Activated naive CD4-positive, alpha-beta T cell treated with anti-CD3 and anti-CD28 coated beads, Interleukin-2, amount 50 U/mL, for 72 hours (primary cell): Measurements from ENCODE around the gene RHPN2. TPM values are rescaled to one million over a fixed set of nuclear protein-coding genes. Genes with fewer than 3 reads are reported as not detected.
"Not testable (repeated sequence)": the region's sequence is repeated elsewhere in the genome, so short reads cannot be mapped to it uniquely, and the experiment has no call there.

Experiments
- ATAC-seq, 2 donors: fragments of 150-1000 bp; cut with Tn5 transposase; 2 replicates each; pipeline ENCODE4 v1.10.0; 2021; ENCODE audit warnings: mild to moderate bottlenecking in 2 of 2, moderate library complexity in 2 of 2
- DNase-seq, 2 donors: peaks; one replicate each; pipeline ENCODE4 v3.0.0; 2021 to 2022; ENCODE audit warnings: low spot score in 2 of 2
- H3K27ac Mint-ChIP-seq, 2 donors: one replicate each; pipeline ENCODE4 v1.8.0; 2022; ENCODE audit warnings: mild to moderate bottlenecking in 2 of 2, mixed read lengths in 2 of 2
- H3K36me3 Mint-ChIP-seq, 2 donors: one replicate each; pipeline ENCODE4 v1.8.0; 2022; ENCODE audit warnings: mixed read lengths in 2 of 2
- H3K9me3 Mint-ChIP-seq, 2 donors: one replicate each; pipeline ENCODE4 v1.8.0; 2022; ENCODE audit warnings: mixed read lengths in 2 of 2
- total RNA-seq, 2 donors: library from RNA; stranded (reverse); gene quantifications; one replicate each; pipeline ENCODE4 v1.2.3, GENCODE V29; 2022

RHPN2 gene
- total RNA-seq, 2 donors from 2014 or later: 2.0 to 4.7 TPM

GRCh38 chr19:32971715-32972540 is 92.8 kb downstream of the RHPN2 start, which contains the start of the genes CEP89 and FAAP24:
TSS of gene CEP89 (minus strand) at chr19:32971958. CDS start at chr19:32971874, 84 bp downstream.
TSS of gene FAAP24 (plus strand) at chr19:32972242. CDS start at chr19:32973197, 955 bp downstream.
- peak within 1 kb of the TSS; percentile 85 to 98 for H3K27ac Mint-ChIP-seq
- DNase-seq: peak; percentile 96 to 99
- H3K9me3 Mint-ChIP-seq: no peaks in the 10 kb centered on the region
- peak; percentile 98 to 99 for ATAC-seq
- H3K36me3 Mint-ChIP-seq: peaks cover 10 to 17% of the 10 kb centered on the region in 2 donors

GRCh38 chr19:32971012-32971595 is 93.6 kb downstream of the RHPN2 start:
- no peaks in the 10 kb centered on the region for H3K9me3 Mint-ChIP-seq
- H3K27ac Mint-ChIP-seq: peak overlapping the region; percentile 85 to 98
- ATAC-seq (no peak), DNase-seq (peak in 1 of 2 donors; percentile 2)
- H3K36me3 Mint-ChIP-seq: peaks cover 10 to 14% of the 10 kb centered on the region in 2 donors

- DNase-seq: no peak
- ATAC-seq: no peak
- peaks cover 10% of the 10 kb centered on the region in 2 donors for H3K36me3 Mint-ChIP-seq
These were observed 95.1 kb downstream of the RHPN2 start for GRCh38 chr19:32969549-32969948.

GRCh38 chr19:32966750-32967149 is 97.9 kb downstream of the RHPN2 start:
- H3K36me3 Mint-ChIP-seq: peaks cover 13 to 14% of the 10 kb centered on the region in 2 donors
- H3K27ac Mint-ChIP-seq: no peak overlapping the region
- no peaks in the 10 kb centered on the region for H3K9me3 Mint-ChIP-seq
- DNase-seq: no peak
- ATAC-seq: no peak

More at GRCh38 chr19:32969549-32969948, 95.1 kb downstream of the RHPN2 start:
- H3K9me3 Mint-ChIP-seq: no peaks in the 10 kb centered on the region
- peak overlapping the region in 1 of 2 donors; percentile 12 for H3K27ac Mint-ChIP-seq

- Mint-ChIP-seq H3K9me3 (no peaks in the 10 kb centered on the region), H3K27ac (no peak overlapping the region), H3K36me3 (peaks cover 27 to 32% of the 10 kb centered on the region in 2 donors)
- DNase-seq (no peak), ATAC-seq (no peak)
These were observed 119.4 kb downstream of the RHPN2 start for GRCh38 chr19:32945260-32945659.

- not testable (repeated sequence) for ATAC-seq, H3K9me3 Mint-ChIP-seq, H3K27ac Mint-ChIP-seq, DNase-seq
- H3K36me3 Mint-ChIP-seq: peaks cover 10 to 13% of the 10 kb centered on the region in 2 donors
These were observed 123.4 kb downstream of the RHPN2 start for GRCh38 chr19:32941273-32941672.

- ATAC-seq (no peak), DNase-seq (no peak)
- peaks cover 0 to 6% of the 10 kb centered on the region in 2 donors for H3K36me3 Mint-ChIP-seq
- no peaks in the 10 kb centered on the region for H3K9me3 Mint-ChIP-seq
- no peak overlapping the region for H3K27ac Mint-ChIP-seq
These were observed 128.6 kb downstream of the RHPN2 start for GRCh38 chr19:32936065-32936464.

GRCh38 chr19:32935629-32936028 is 129.1 kb downstream of the RHPN2 start:
- Mint-ChIP-seq H3K36me3 (peaks cover 4 to 6% of the 10 kb centered on the region in 2 donors), H3K27ac (no peak overlapping the region)

GRCh38 chr19:32933571-32933970 is 131.1 kb downstream of the RHPN2 start:
- H3K9me3 Mint-ChIP-seq: peaks cover 3 to 6% of the 10 kb centered on the region in 2 donors
- no peak for DNase-seq
- peak overlapping the region; percentile 61 to 75 for H3K27ac Mint-ChIP-seq
- peaks cover 18 to 24% of the 10 kb centered on the region in 2 donors for H3K36me3 Mint-ChIP-seq
- ATAC-seq: no peak

More at GRCh38 chr19:32935629-32936028, 129.1 kb downstream of the RHPN2 start:
- H3K9me3 Mint-ChIP-seq: no peaks in the 10 kb centered on the region
- DNase-seq (no peak), ATAC-seq (no peak)

- Mint-ChIP-seq H3K9me3 (peaks cover 9 to 11% of the 10 kb centered on the region in 2 donors), H3K27ac (no peak overlapping the region), H3K36me3 (peaks cover 18 to 31% of the 10 kb centered on the region in 2 donors)
- ATAC-seq (no peak), DNase-seq (no peak)
These were observed 134.1 kb downstream of the RHPN2 start for GRCh38 chr19:32930567-32930966.

GRCh38 chr19:32928806-32929205 is 135.9 kb downstream of the RHPN2 start:
- Mint-ChIP-seq H3K36me3 (peaks cover 18 to 31% of the 10 kb centered on the region in 2 donors), H3K9me3 (peaks cover 9 to 11% of the 10 kb centered on the region in 2 donors), H3K27ac (no peak overlapping the region)
- DNase-seq (no peak), ATAC-seq (no peak)

Other genes starting within 250 kb of the RHPN2 start
- gene SLC7A9, start 195.1 kb downstream of the RHPN2 start, total RNA-seq: not detected
- 10 to 100 TPM; 15.3 to 21.3 TPM for gene CEP89, start 92.9 kb downstream of the RHPN2 start, total RNA-seq
- 10 to 100 TPM in 1 of 2 donors, 1 to 10 TPM in 1; 9.8 to 13.3 TPM for gene FAAP24, start 92.6 kb downstream of the RHPN2 start, total RNA-seq
- gene GPATCH1, start 16.3 kb upstream of the RHPN2 start, total RNA-seq: 10 to 100 TPM; 12.9 to 15.6 TPM
- not detected for gene WDR88, start 67.2 kb upstream of the RHPN2 start, total RNA-seq
- gene LRP3, start 129.4 kb upstream of the RHPN2 start, total RNA-seq: under 1 TPM in 1 of 2 donors, not detected in 1; 0.82 TPM
- gene SLC7A10, start 161.0 kb upstream of the RHPN2 start, total RNA-seq: not detected
- under 1 TPM in 1 of 2 donors, not detected in 1; 0.49 TPM for gene CEBPA, start 237.6 kb upstream of the RHPN2 start, total RNA-seq